A549 (cell line): ENCODE measurements around the gene LAMC1.

Experiments
- CEBPB ChIP-seq, 2 experiments: fragments of >200 bp in 1 of 2; sonication (Bioruptor Twin) in 1 of 2; formaldehyde crosslinking in 1 of 2; IDR thresholded peaks; 2 replicates each; pipeline ENCODE4 v1.6.1; 2012 to 2016
- CHD2 ChIP-seq: fragments of 150-350 bp; IDR thresholded peaks from 2 replicates; pipeline ENCODE4 v1.6.1; 2014; ENCODE audit warnings: low read length; ENCODE audit not compliant: partially characterized antibody
- HDAC2 ChIP-seq: fragments of 200-600 bp; sonication (generic); IDR thresholded peaks from 2 replicates; pipeline ENCODE4 v1.6.1; 2016
- MAFK ChIP-seq: fragments of 450-650 bp; IDR thresholded peaks from 2 replicates; pipeline ENCODE4 v1.6.1; 2014; ENCODE audit not compliant: partially characterized antibody
- POLR2A ChIP-seq: IDR thresholded peaks from 2 replicates; pipeline ENCODE4 v1.6.1; 2012; ENCODE audit warnings: mild to moderate bottlenecking, low read length
- ZFP36 ChIP-seq: fragments of 450-650 bp; IDR thresholded peaks from 2 replicates; pipeline ENCODE4 v1.6.1; 2014; ENCODE audit warnings: borderline replicate concordance; ENCODE audit not compliant: partially characterized antibody
- TF ChIP-seq, protein P1 (sequence below): fragments of >200 bp; sonication (Bioruptor Twin); formaldehyde crosslinking; IDR thresholded peaks from 3 replicates; pipeline ENCODE4 v1.5.1; 2016

DNA sequence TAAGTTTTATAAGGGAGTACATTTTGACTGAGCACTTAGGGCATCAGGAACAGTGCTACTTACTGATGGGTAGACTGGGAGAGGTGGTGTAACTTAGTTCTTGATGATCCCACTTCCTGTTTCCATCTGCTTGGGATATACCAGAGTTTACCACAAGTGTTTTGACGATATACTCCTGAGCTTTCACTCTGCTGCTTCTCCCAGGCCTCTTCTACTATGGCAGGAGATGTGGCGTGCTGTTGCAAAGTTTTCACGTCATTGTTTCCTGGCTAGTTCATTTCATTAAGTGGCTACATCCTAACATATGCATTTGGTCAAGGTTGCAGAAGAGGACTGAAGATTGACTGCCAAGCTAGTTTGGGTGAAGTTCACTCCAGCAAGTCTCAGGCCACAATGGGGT lies 121.5 kb downstream of the LAMC1 start:
- TF ChIP-seq MAFK (no peak), ZFP36 (no peak), POLR2A (no peak), CEBPB (IDR thresholded peaks at IDR 0.05) (no peak), CHD2 (no peak), HDAC2 (no peak)
- TF ChIP-seq, protein P1, sequence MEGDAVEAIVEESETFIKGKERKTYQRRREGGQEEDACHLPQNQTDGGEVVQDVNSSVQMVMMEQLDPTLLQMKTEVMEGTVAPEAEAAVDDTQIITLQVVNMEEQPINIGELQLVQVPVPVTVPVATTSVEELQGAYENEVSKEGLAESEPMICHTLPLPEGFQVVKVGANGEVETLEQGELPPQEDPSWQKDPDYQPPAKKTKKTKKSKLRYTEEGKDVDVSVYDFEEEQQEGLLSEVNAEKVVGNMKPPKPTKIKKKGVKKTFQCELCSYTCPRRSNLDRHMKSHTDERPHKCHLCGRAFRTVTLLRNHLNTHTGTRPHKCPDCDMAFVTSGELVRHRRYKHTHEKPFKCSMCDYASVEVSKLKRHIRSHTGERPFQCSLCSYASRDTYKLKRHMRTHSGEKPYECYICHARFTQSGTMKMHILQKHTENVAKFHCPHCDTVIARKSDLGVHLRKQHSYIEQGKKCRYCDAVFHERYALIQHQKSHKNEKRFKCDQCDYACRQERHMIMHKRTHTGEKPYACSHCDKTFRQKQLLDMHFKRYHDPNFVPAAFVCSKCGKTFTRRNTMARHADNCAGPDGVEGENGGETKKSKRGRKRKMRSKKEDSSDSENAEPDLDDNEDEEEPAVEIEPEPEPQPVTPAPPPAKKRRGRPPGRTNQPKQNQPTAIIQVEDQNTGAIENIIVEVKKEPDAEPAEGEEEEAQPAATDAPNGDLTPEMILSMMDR = no peak
